Panc1 (cell line): Measurements from ENCODE around the gene RAPGEF1. TPM values are rescaled to one million over a fixed set of nuclear protein-coding genes. Genes with fewer than 3 reads are reported as not detected.

Experiments used
- ATAC-seq: fragments of 200-7000 bp; cut with Tn5 transposase; 2 replicates; pipeline ENCODE4 v1.9.1; 2020; ENCODE audit warnings: mild to moderate bottlenecking, moderate library complexity
- BruUV-seq: library from RNA; stranded (reverse); fragments of 400-500 nt; replicated peaks from 2 replicates; lab custom pipeline; 2021; lab: Mats Ljungman, UMichigan
- CTCF ChIA-PET: fragments of 300-600 bp; sonication (Branson Sonifier 250); formaldehyde crosslinking; loops from one replicate; lab custom pipeline; 2022; ENCODE audit warnings: antibody characterized with exemption; lab: Charles Lee
- POLR2A ChIA-PET: fragments of 300-600 bp; sonication (Branson Sonifier 250); formaldehyde crosslinking; loops from one replicate; lab custom pipeline; 2022; ENCODE audit warnings: antibody characterized with exemption; lab: Charles Lee
- DNase-seq: peaks from one replicate; pipeline ENCODE4 v3.0.0-alpha.2; 2010; ENCODE audit warnings: low read depth, low spot score
- H3K27ac ChIP-seq: 2 replicates; pipeline ENCODE4 v1.5.1; 2011; ENCODE audit warnings: mild to moderate bottlenecking, low read length, inconsistent platforms
- H3K27me3 ChIP-seq: fragments of 200-500 bp; sonication (Bioruptor generic); 2 replicates; pipeline ENCODE4 v1.6.0; 2014; ENCODE audit warnings: low read length, inconsistent platforms; ENCODE audit not compliant: control insufficient read depth, insufficient read depth
- H3K36me3 ChIP-seq: fragments of 200-500 bp; sonication (Bioruptor generic); 2 replicates; pipeline ENCODE4 v1.5.1; 2014; ENCODE audit warnings: inconsistent platforms, mild to moderate bottlenecking, low read length, moderate library complexity; ENCODE audit not compliant: control insufficient read depth, insufficient read depth
- H3K4me1 ChIP-seq: 2 replicates; pipeline ENCODE4 v1.5.1; 2011; ENCODE audit warnings: inconsistent platforms, mild to moderate bottlenecking, low read length, moderate library complexity; ENCODE audit not compliant: control insufficient read depth, insufficient read depth
- H3K4me3 ChIP-seq, 2 experiments: 2 replicates each; pipeline ENCODE4 v1.5.1; 2011 to 2012; ENCODE audit warnings: low read depth in 2 of 2, low read length in 2 of 2, mild to moderate bottlenecking in 2 of 2, inconsistent platforms in 1 of 2, moderate library complexity in 1 of 2
- H3K9me3 ChIP-seq: fragments of 200-500 bp; sonication (Bioruptor generic); 2 replicates; pipeline ENCODE4 v1.5.1; 2014; ENCODE audit warnings: low read depth, mild to moderate bottlenecking, inconsistent platforms, low read length, moderate library complexity; ENCODE audit not compliant: control insufficient read depth, insufficient read depth
- POLR2AphosphoS5 ChIP-seq: IDR thresholded peaks from 2 replicates; pipeline ENCODE4 v1.6.1; 2012; ENCODE audit warnings: mild to moderate bottlenecking, low read depth, low read length, moderate library complexity
- REST ChIP-seq, 2 experiments: IDR thresholded peaks; 2 replicates each; pipeline ENCODE4 v1.6.1; 2011 to 2012; ENCODE audit warnings: low read depth in 2 of 2, control low read depth in 1 of 2, low read length in 1 of 2, mild to moderate bottlenecking in 1 of 2, moderate library complexity in 1 of 2; ENCODE audit not compliant: insufficient read depth in 1 of 2
- SIN3A ChIP-seq: IDR thresholded peaks from 2 replicates; pipeline ENCODE4 v1.6.1; 2012; ENCODE audit warnings: low read depth, mild to moderate bottlenecking, low read length, moderate library complexity, borderline replicate concordance; ENCODE audit not compliant: insufficient read depth
- TCF7L2 ChIP-seq: IDR thresholded peaks from 2 replicates; pipeline ENCODE4 v1.6.1; 2011; ENCODE audit warnings: mild to moderate bottlenecking, low read depth, low read length, inconsistent platforms
- in situ Hi-C: cut with HindIII; loops from 2 replicates; pipeline ENCODE4 v1.10.0; 2016; ENCODE audit warnings: low sequenced_read_pairs, low pct_unique_long_range_greater_than_20kb
- intact Hi-C: fragments of 100-400 bp; cut with micrococcal nuclease; formaldehyde crosslinking; loops from one replicate; pipeline ENCODE4 v1.10.0; 2022; ENCODE audit not compliant: unreplicated experiment
- total RNA-seq: library from RNA; stranded (reverse); gene quantifications from one replicate; pipeline ENCODE4 v1.2.1, GENCODE V29; 2021; ENCODE audit not compliant: unreplicated experiment
- TF ChIP-seq, protein P1 (sequence below): fragments of 450-650 bp; IDR thresholded peaks from 2 replicates; pipeline ENCODE4 v1.5.1; 2017; ENCODE audit warnings: mild to moderate bottlenecking

The RAPGEF1 gene
- total RNA-seq, 1 experiment from 2014 or later = 86.8 TPM

DNA sequence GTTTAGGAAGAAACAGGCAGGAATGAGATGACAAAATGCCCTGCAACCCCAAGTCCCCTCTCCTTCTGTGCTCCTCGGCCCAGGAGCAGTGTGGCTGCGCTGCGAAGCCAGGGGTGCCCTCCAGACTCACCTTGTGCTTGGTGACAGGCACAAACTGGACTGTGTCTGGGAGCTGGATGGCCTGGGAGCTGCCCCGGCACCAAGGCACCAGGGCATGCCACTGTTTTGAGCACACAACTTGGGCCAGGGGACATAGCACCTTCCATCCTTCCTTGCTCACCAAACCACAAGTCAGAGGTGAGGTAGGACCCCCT is 143.5 kb downstream of the RAPGEF1 start:
- BruUV-seq = no TSS peak
- ChIA-PET CTCF (no interaction called here), POLR2A (no interaction called here)
- H3K27ac ChIP-seq = no peak overlapping the region
- intact Hi-C loops = no loop called here
- TF ChIP-seq, protein P1, sequence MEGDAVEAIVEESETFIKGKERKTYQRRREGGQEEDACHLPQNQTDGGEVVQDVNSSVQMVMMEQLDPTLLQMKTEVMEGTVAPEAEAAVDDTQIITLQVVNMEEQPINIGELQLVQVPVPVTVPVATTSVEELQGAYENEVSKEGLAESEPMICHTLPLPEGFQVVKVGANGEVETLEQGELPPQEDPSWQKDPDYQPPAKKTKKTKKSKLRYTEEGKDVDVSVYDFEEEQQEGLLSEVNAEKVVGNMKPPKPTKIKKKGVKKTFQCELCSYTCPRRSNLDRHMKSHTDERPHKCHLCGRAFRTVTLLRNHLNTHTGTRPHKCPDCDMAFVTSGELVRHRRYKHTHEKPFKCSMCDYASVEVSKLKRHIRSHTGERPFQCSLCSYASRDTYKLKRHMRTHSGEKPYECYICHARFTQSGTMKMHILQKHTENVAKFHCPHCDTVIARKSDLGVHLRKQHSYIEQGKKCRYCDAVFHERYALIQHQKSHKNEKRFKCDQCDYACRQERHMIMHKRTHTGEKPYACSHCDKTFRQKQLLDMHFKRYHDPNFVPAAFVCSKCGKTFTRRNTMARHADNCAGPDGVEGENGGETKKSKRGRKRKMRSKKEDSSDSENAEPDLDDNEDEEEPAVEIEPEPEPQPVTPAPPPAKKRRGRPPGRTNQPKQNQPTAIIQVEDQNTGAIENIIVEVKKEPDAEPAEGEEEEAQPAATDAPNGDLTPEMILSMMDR = no peak
- TF ChIP-seq POLR2AphosphoS5 = no peak
- no peak for TF ChIP-seq TCF7L2
- no peak for TF ChIP-seq REST (IDR thresholded peaks at IDR 0.05; ENCODE audit: insufficient read depth in 1 of 2, low read depth in 2 of 2, low read length in 1 of 2)
- TF ChIP-seq SIN3A = no peak
- H3K4me1 ChIP-seq = no peaks in the 10 kb centered on the region; the same call in 1 of the 2 replicates
- in situ Hi-C loops = no loop called here
- H3K27me3 ChIP-seq = no peaks in the 10 kb centered on the region
- no peaks in the 10 kb centered on the region for H3K36me3 ChIP-seq
- no peaks in the 10 kb centered on the region for H3K9me3 ChIP-seq
- no peak overlapping the region for H3K4me3 ChIP-seq
- ATAC-seq = no peak
- DNase-seq = no peak

GRCh38 chr9:131595696-131596429 is 144.0 kb downstream of the RAPGEF1 start:
- H3K36me3 ChIP-seq = no peaks in the 10 kb centered on the region
- intact Hi-C loops (no loop called here), in situ Hi-C loops (no loop called here)
- ChIA-PET CTCF (no interaction called here), POLR2A (no interaction called here)
- ATAC-seq (no peak), DNase-seq (no peak)
- H3K4me3 ChIP-seq = no peak overlapping the region
- H3K9me3 ChIP-seq = no peaks in the 10 kb centered on the region
- TF ChIP-seq POLR2AphosphoS5 (no peak), REST (IDR thresholded peaks at IDR 0.05; ENCODE audit: insufficient read depth in 1 of 2, low read depth in 2 of 2, low read length in 1 of 2) (no peak), SIN3A (no peak)
- BruUV-seq = no TSS peak
- H3K27ac ChIP-seq = no peak overlapping the region
- no peaks in the 10 kb centered on the region for H3K27me3 ChIP-seq
- no peaks in the 10 kb centered on the region; the same call in 1 of the 2 replicates for H3K4me1 ChIP-seq
